HepG2 (cell line): ENCODE results near the gene KLK11. TPM values are rescaled to one million over a fixed set of nuclear protein-coding genes. Genes with fewer than 3 reads are reported as not detected.

Experiments
- ATAC-seq: fragments of 200-7000 bp; cut with Tn5 transposase; 3 replicates; pipeline ENCODE4 v1.9.1; 2020; ENCODE audit warnings: mild to moderate bottlenecking, moderate library complexity
- BruUV-seq: library from RNA; stranded (reverse); fragments of 400-500 nt; replicated peaks from 2 replicates; lab custom pipeline; 2021; lab: Mats Ljungman, UMichigan
- CTCF ChIA-PET: fragments of 300-600 bp; formaldehyde crosslinking; extraction: SDS; loops from one replicate; lab custom pipeline; 2021; ENCODE audit warnings: low total read pairs, inconsistent platforms, low intra/inter-chr PET ratio; lab: Yijun Ruan, JAX
- POLR2A ChIA-PET: fragments of 350-600 bp; sonication (Branson Sonifier 250); formaldehyde crosslinking; loops from one replicate; lab custom pipeline; 2020; ENCODE audit warnings: antibody characterized with exemption, inconsistent platforms; lab: Yijun Ruan, JAX
- DNase-seq: peaks from one replicate; pipeline ENCODE4 v3.0.0-alpha.2; 2015; ENCODE audit warnings: low spot score
- FAIRE-seq: peaks from 3 replicates; lab custom pipeline; 2011; peaks lifted over from hg19 to GRCh38; lab: Jason Lieb, UNC
- H2AFZ ChIP-seq: one replicate; pipeline ENCODE4 v1.6.1; 2011; ENCODE audit warnings: low read length, inconsistent platforms
- H3K27ac ChIP-seq: fragments of 300-600 bp; 3 replicates; pipeline ENCODE4 v1.8.0; 2011; ENCODE audit warnings: mixed run types, mild to moderate bottlenecking, mixed read lengths, low read length, inconsistent platforms; ENCODE audit not compliant: insufficient read depth; ENCODE audit errors: extremely low read length
- H3K27me3 ChIP-seq, 2 experiments: fragments of 200-600 bp in 1 of 2; 2 replicates in 1 of 2; 3 replicates in 1 of 2; pipeline versions ENCODE4 v1.6.0 to v1.8.0; 2011; ENCODE audit warnings: low read length in 2 of 2, mild to moderate bottlenecking in 2 of 2, moderate library complexity in 2 of 2, inconsistent platforms in 1 of 2; ENCODE audit not compliant: insufficient read depth in 2 of 2, control insufficient read depth in 1 of 2
- H3K36me3 ChIP-seq, 2 experiments: fragments of 200-600 bp in 1 of 2; replicated peaks in 1 of 2; 2 replicates in 1 of 2; 3 replicates in 1 of 2; pipeline versions ENCODE4 v1.5.1 to v1.8.0; 2011; ENCODE audit warnings: low read length in 2 of 2, inconsistent platforms in 1 of 2; ENCODE audit not compliant: insufficient read depth in 2 of 2, control insufficient read depth in 1 of 2
- H3K4me1 ChIP-seq: 2 replicates; pipeline ENCODE4 v1.5.1; 2012; ENCODE audit warnings: low read length, inconsistent platforms; ENCODE audit not compliant: insufficient read depth
- H3K4me2 ChIP-seq: 2 replicates; pipeline ENCODE4 v1.6.0; 2011; ENCODE audit warnings: low read depth, low read length, inconsistent platforms
- H3K4me3 ChIP-seq, 3 experiments: fragments of 200-600 bp in 1 of 3; sonication (generic), shearing (Covaris generic) in 1 of 3; replicated peaks in 1 of 3; 2 replicates each; pipeline ENCODE4 v1.5.1; 2011 to 2016; ENCODE audit warnings: low read length in 3 of 3, inconsistent platforms in 2 of 3, low read depth in 2 of 3, mild to moderate bottlenecking in 2 of 3, control low read depth in 1 of 3, mixed read lengths in 1 of 3; ENCODE audit not compliant: insufficient read depth in 1 of 3
- H3K79me2 ChIP-seq: one replicate; pipeline ENCODE4 v1.6.1; 2011; ENCODE audit warnings: low read length, inconsistent platforms; ENCODE audit not compliant: insufficient read depth
- H3K9ac ChIP-seq: 2 replicates; pipeline ENCODE4 v1.6.0; 2011; ENCODE audit warnings: mild to moderate bottlenecking, low read depth, low read length, inconsistent platforms; ENCODE audit not compliant: insufficient read depth
- H3K9me3 ChIP-seq: 2 replicates; pipeline ENCODE4 v1.5.1; 2012; ENCODE audit warnings: mild to moderate bottlenecking, low read length
- H4K20me1 ChIP-seq: 2 replicates; pipeline ENCODE4 v1.6.0; 2011; ENCODE audit warnings: inconsistent platforms, mild to moderate bottlenecking, low read length, moderate library complexity; ENCODE audit not compliant: insufficient read depth
- ATF7 ChIP-seq, 2 experiments: fragments of 450-650 bp in 1 of 2; sonication (generic) in 1 of 2; formaldehyde crosslinking in 1 of 2; IDR thresholded peaks; 2 replicates each; pipeline versions ENCODE4 v1.4.0 to v1.6.1; 2016 to 2020; ENCODE audit warnings: antibody characterized with exemption in 1 of 2, mild to moderate bottlenecking in 1 of 2, missing genetic modification reagents in 1 of 2
- HNRNPK ChIP-seq: fragments of 200-400 bp; formaldehyde crosslinking; IDR thresholded peaks from 2 replicates; pipeline ENCODE4 v1.6.1; 2018; ENCODE audit warnings: low read length, low read depth, moderate library complexity, mild to moderate bottlenecking; ENCODE audit not compliant: poor library complexity, severe bottlenecking
- ZNF614 ChIP-seq: IDR thresholded peaks from 2 replicates; pipeline ENCODE4 v1.6.1; 2018; ENCODE audit warnings: missing biosample characterization, missing genetic modification reagents, inconsistent platforms, borderline replicate concordance
- WGBS: methylation state at CpG from one replicate; pipeline ENCODE4 v1.1.6; 2017; ENCODE audit warnings: low lambda C conversion rate; 5-methylcytosine and 5-hydroxymethylcytosine counted together
- in situ Hi-C: cut with HindIII; loops from 2 replicates; pipeline ENCODE4 v1.10.0; 2017; ENCODE audit warnings: low pct_unique_long_range_greater_than_20kb; ENCODE audit not compliant: extremely low pct_ligation_motif_present
- intact Hi-C: fragments of 100-400 bp; cut with micrococcal nuclease; formaldehyde crosslinking; loops from one replicate; pipeline ENCODE4 v1.10.0; 2022; ENCODE audit not compliant: unreplicated experiment
- polyA plus RNA-seq, 8 experiments: library from polyadenylated mRNA; depleted of rRNA in 3 of 8; stranded (reverse) in 7 of 8; unstranded in 1 of 8; fragments of >200 nt; fragmentation: Illumina TruSeq in 4 of 8; extraction: Trizol in 4 of 8; gene quantifications; 2 replicates each; pipeline versions ENCODE4 v1.2.1 to v1.2.3, GENCODE V29; 2011 to 2016; ENCODE audit warnings: low read depth in 4 of 8, missing spikeins in 1 of 8, mixed read lengths in 1 of 8; ENCODE audit not compliant: insufficient read depth in 1 of 8
- total RNA-seq, 5 experiments: library from RNA; depleted of rRNA; stranded (reverse); fragments of >200 nt; fragmentation: Illumina TruSeq; extraction: Trizol; gene quantifications; 2 replicates each; pipeline ENCODE4 v1.2.3, GENCODE V29; 2016; ENCODE audit warnings: low read depth in 1 of 5
- TF ChIP-seq, protein P1 (sequence below): sonication (generic); formaldehyde crosslinking; IDR thresholded peaks from 2 replicates; pipeline ENCODE4 v1.4.0; 2020; ENCODE audit warnings: mild to moderate bottlenecking, missing genetic modification reagents

The KLK11 gene
- total and polyA plus RNA-seq, 2 of the 13 experiments (the other 11 are each of a cell fraction or from before 2014, with no cell fraction given): not detected

DNA sequence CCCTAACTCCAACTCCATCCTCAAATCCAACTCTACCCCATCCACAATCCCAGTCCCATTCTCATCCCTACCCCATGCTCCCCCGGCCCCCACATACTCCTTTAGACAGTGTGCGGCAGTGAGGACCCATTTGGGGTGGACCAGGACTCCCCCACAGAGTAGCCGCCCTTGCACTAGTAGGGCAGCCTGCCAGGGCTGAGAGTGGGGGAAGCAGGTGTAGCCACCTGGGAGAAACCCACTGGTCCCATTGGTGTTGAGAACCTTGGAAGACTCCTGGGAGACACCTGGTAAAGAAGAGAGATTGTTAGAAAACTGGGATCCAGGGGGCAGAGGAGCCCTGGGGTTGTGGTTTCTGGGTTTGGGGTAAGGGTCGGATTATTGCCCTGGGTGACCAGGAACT lies 33.9 kb upstream of the KLK11 start:
- FAIRE-seq: no peak
- CTCF ChIA-PET: no interaction called here
- in situ Hi-C loops: no loop called here
- H3K4me2 ChIP-seq: no peak overlapping the region
- ATAC-seq: no peak
- H3K36me3 ChIP-seq: no peaks in the 10 kb centered on the region
- no peaks in the 10 kb centered on the region for H3K79me2 ChIP-seq
- H4K20me1 ChIP-seq: no peaks in the 10 kb centered on the region
- no peak overlapping the region for H3K9ac ChIP-seq
- H3K4me3 ChIP-seq: no peak overlapping the region
- H2AFZ ChIP-seq: no peak overlapping the region
- no peaks in the 10 kb centered on the region; a peak in 1 of 5 replicates for H3K27me3 ChIP-seq
- POLR2A ChIA-PET: no interaction called here
- intact Hi-C loops: no loop called here
- no peaks in the 10 kb centered on the region for H3K9me3 ChIP-seq
- 32% methylated on average over 4 of the region's 4 CpGs for WGBS
- no peaks in the 10 kb centered on the region for H3K4me1 ChIP-seq
- no TSS peak for BruUV-seq
- no peak overlapping the region for H3K27ac ChIP-seq
- TF ChIP-seq ZNF614 (CRISPR knock-in tag) (no peak), HNRNPK (peak; percentile 4)
- no peak for DNase-seq

- no peak overlapping the region for H3K4me2 ChIP-seq
- H3K9ac ChIP-seq: no peak overlapping the region
- ATAC-seq: no peak
- WGBS: 10% methylated on average over 7 of the region's 7 CpGs
- H3K4me3 ChIP-seq: no peak overlapping the region
- FAIRE-seq: no peak
- H3K79me2 ChIP-seq: no peaks in the 10 kb centered on the region
- no peaks in the 10 kb centered on the region for H4K20me1 ChIP-seq
- TF ChIP-seq ATF7 (IDR thresholded peaks at IDR 0.05): 0 out of 2 replicates have a peak, but pooled peaks have one; percentile 5
- no peak for TF ChIP-seq ATF7 (CRISPR knock-in tag; IDR thresholded peaks at IDR 0.05)
- TF ChIP-seq, protein P1, sequence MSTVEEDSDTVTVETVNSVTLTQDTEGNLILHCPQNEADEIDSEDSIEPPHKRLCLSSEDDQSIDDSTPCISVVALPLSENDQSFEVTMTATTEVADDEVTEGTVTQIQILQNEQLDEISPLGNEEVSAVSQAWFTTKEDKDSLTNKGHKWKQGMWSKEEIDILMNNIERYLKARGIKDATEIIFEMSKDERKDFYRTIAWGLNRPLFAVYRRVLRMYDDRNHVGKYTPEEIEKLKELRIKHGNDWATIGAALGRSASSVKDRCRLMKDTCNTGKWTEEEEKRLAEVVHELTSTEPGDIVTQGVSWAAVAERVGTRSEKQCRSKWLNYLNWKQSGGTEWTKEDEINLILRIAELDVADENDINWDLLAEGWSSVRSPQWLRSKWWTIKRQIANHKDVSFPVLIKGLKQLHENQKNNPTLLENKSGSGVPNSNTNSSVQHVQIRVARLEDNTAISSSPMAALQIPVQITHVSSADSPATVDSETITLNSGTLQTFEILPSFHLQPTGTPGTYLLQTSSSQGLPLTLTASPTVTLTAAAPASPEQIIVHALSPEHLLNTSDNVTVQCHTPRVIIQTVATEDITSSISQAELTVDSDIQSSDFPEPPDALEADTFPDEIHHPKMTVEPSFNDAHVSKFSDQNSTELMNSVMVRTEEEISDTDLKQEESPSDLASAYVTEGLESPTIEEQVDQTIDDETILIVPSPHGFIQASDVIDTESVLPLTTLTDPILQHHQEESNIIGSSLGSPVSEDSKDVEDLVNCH: no peak
- TF ChIP-seq, all 625 proteins: peak for 1
- H3K9me3 ChIP-seq: no peaks in the 10 kb centered on the region
- no peaks in the 10 kb centered on the region for H3K4me1 ChIP-seq
- in situ Hi-C loops: no loop called here
- CTCF ChIA-PET: no interaction called here
- H3K27me3 ChIP-seq: no peaks in the 10 kb centered on the region; a peak in 1 of 5 replicates
- intact Hi-C loops: no loop called here
- DNase-seq: no peak
- H3K27ac ChIP-seq: no peak overlapping the region
- H3K36me3 ChIP-seq: no peaks in the 10 kb centered on the region
- no peak overlapping the region for H2AFZ ChIP-seq
- POLR2A ChIA-PET: no interaction called here
- BruUV-seq: no TSS peak
Measured at GRCh38 chr19:51059715-51060114, 33.3 kb upstream of the KLK11 start.
